Superior temporal gyrus (tissue), 1 donor: ENCODE measurements around the gene LRRC58.
"Not testable (repeated sequence)": the region's sequence is repeated elsewhere in the genome, so short reads cannot be mapped to it uniquely, and the experiment has no call there.

ENCODE experiments used
- DNase-seq: peaks from one replicate; pipeline ENCODE4 v3.0.0-alpha.2; 2016; ENCODE audit errors: extremely low spot score

Gene LRRC58

DNA sequence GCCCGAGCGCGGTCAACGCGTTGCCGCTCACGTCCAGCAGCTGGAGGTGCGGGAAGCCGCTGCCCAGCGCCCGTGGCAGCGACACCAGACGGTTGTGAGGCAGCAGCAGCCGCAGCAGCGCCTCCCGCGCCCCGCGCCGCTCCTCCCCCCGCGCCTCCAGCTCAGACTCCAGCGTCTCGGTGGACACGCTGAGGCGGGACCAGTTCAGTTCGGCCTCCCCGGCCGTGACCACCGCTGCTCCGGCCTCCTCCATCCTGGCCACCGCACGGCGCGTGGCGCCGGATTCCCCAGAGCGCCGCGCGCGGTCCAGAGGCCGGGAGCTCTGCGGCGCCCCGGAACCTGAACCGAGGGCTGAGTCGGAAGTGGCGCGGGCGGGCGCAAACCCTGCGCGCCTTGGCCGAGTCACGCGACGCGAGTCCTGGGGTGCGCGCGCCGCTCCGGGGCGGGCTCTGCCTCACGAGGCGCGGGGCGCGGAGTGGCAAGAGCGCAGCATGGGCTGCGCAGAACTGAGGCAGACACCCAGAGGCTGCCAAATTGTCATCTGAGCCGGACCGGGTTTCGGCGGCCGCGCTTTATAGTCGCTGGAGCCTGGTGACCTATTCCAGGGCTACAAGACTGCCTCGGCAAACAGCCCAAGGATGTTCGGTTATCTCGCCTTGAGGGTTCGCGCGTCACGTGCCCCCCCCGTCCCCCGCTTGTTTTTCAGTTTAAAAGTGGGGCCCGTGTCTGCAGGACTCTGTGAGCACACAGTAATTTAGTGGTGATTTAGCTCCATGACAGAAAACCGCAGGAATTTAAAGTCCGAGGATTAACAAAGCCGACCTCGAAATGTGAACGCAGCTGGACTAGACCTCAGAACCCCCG is at the start of gene LRRC58:
Gene LRRC58 (minus strand): TSS at position 364 of the 864 bp plus-strand sequence. CDS start 111 bp downstream, at position 253.
- DNase-seq: peak; percentile 91

DNA sequence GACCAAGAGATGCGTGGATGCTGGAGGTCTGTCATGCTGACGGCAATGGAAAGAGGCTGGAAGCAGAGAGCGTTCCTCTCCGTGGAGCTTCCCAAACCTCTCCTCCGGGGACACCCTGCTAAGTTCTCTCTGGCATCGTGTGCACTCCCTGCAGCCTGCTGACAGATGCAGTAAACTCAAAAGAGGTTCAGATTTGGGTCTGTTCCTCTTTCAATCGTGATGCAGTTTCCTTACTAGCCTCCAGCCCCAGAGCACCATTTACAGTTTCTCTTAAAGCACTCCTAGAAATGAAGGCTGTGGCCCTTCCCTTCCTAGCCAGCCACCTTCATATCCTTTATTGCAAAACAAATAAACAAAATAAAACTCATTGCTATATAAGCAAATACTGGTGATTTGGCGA is 47.3 kb upstream of the LRRC58 start:
- no peak for DNase-seq

- DNase-seq: no peak
Observed at GRCh38 chr3:120394347-120394746, 45.2 kb upstream of the LRRC58 start.

GRCh38 chr3:120393761-120394160 is 44.6 kb upstream of the LRRC58 start:
- DNase-seq: no peak

- DNase-seq: no peak
Observed at GRCh38 chr3:120393243-120393642, 44.1 kb upstream of the LRRC58 start.

DNA sequence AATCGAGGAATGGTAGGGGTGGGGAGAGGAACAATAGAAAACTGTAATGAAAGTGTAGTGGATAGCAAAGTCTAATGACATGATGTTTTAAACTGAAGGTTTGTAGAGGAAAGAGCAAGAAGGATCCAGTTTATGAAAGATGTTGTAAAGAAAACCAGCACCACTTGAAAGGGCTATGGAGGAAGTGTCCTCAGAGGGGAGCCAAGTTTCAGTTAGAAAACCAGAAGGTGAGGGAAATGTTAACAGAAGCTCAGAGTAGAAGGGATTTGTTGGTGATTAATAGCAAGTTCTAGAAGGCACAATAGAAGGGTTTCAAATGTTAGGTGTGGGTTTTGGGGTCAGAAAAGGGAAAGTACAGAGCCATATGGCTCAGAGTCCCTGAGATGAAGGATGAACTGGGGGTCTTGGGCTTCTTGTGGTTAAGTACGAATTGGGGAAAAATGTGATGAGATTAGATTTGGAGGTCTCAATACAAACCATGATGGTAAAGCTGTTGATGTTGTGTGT is 33.8 kb upstream of the LRRC58 start:
- no peak for DNase-seq

DNA sequence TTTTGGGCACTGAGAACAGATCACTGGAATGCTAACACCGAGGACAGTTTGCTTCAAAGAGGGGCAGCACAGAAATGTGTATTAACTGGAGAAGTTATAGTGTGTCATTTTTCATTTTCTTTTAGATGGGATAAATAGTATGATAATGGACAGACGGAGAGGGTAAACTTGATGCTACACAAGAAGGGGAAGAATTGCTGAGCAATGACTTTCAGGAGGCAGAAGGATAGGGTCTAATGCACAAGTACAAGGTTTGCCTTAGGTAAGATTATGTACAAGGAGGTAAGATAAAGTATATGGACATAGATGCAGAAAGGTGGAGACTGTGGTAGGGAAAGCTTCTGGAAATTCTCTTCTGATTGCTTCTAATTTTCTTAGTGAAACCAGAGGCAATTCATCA is 32.3 kb upstream of the LRRC58 start:
- DNase-seq: no peak

DNA sequence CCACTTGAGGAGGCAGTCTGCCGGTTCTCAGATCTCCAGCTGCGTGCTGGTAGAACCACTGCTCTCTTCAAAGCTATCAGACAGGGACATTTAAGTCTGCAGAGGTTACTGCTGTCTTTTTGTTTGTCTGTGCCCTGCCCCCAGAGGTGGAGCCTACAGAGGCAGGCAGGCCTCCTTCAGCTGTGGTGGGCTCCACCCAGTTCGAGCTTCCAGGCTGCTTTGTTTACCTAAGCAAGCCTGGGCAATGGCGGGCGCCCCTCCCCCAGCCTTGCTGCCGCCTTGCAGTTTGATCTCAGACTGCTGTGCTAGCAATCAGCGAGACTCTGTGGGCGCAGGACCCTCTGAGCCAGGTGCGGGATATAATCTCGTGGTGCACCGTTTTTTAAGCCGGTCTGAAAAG is 28.8 kb upstream of the LRRC58 start:
- not testable (repeated sequence) for DNase-seq

DNA sequence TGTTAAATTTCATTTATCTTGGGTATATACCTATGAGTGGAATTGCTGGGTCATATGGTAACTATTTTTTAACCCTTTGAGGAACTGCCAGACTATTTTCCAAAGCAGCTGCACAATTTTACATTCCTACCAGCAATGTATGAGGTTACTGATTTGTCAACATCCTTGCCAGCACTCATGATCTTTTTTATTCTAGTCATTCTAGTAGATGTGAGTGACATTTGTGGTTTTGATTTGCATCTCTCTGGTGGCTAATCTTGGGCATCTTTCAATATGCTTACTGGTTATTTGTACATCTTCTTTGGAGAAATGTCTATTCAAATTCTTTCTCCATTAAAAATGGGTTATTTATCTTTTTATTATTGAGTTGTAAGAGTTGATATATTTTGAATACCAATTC is 21.3 kb upstream of the LRRC58 start:
- DNase-seq: no peak

DNA sequence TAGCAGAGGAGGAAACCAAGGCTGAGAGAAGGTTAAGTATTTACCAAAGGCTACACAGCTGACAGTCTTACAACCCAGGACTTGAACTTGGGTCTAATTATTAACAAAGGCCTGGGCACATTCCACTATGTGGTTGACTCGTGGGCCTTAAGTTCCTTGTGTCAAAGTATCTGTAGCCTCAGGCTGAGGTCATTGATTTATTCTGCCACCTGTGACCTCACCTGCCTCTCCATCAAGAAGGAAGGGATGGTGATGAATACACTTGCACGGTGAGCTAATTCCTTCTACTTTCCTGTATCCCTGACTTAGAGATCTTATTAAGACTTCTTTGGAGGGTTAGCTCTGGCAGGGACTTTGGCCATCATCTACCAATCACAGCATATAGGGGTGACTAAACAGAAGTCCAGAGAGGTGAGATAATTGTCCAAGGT is 19.9 kb upstream of the LRRC58 start:
- no peak for DNase-seq

DNA sequence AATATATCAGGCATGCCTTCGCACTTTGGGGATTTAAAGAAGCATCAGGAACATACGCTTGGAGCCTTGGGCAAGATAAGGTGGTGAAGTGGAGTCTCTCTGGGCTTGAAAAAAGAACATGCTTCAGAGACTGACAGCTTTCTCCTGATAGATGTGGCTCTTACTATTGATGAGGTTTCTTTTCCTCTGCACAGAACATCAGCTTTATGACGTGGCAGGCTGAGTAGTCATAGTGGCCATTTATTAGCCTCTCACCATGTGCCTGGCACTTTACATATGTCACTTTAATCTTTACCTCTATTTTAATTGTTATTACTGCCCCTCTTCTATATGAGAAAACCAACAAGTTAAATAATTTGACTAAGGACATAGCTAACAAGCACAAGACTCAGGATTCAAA is 19.0 kb upstream of the LRRC58 start:
- no peak for DNase-seq

GRCh38 chr3:120364821-120365220 is 15.7 kb upstream of the LRRC58 start:
- no peak for DNase-seq

DNA sequence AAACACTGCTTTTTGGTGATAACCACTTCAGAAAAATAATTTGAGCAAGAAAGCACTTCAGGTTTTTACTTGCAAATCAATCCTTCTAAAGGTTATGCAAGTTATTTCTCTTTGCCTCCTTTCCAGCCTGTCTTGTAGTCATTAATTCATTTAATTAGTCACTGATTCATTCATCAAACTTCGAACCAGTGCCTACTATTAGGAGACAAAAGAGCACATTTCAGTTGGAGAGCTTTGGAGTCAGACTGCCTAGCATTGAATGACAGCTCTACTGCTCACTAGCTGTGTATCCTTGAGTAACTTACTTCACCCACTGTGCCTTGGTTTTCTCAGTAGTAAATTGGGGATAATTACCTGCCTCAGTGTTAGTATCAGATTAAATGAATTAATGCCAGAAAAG is 14.9 kb upstream of the LRRC58 start:
- DNase-seq: no peak

- no peak for DNase-seq
Observed at GRCh38 chr3:120357807-120358206, 8.7 kb upstream of the LRRC58 start.

GRCh38 chr3:120355486-120355885 is 6.3 kb upstream of the LRRC58 start:
- DNase-seq: no peak

GRCh38 chr3:120353463-120353862 is 4.3 kb upstream of the LRRC58 start:
- no peak for DNase-seq

- DNase-seq: no peak
Observed at GRCh38 chr3:120352017-120352416, 2.9 kb upstream of the LRRC58 start.

DNA sequence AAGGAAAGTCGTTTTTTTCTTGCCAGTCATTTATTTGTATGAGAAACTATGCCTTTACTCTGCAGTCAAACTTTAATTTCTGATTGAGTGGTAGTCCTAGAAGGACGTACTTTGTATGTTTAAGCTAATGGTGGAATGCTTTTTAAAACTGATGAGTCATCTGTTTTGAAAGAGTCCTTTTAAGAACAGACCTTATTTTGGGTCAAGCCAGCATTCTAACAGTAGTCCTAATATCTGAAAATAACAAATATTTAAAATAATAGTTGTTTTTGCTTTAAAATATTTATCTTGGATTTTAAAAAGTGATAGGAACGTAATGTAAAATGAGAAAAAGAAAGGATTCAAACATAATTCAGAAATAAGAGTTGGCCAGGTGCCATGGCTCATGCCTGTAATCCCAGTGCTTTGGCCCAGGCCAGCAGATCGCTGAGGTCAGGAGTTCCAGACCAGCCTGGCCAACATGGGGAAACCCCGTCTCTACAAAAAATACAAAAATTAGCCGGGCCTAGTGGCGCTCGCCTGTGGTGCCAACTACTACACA is 1.3 kb upstream of the LRRC58 start:
- DNase-seq: peak; percentile 62

DNA sequence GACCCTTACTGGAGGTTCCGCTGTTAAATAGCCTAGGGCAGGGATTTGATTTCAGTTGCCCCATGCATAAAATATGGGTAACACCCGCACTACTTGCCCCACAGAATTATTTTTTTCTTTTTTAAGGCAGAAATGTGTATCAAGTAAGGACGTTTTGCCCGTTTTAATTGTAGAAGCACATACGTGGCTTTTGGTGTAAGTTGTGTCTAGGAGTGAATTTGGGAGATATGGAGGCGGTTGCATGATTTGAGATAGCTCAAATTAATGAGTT is 636 bp upstream of the LRRC58 start:
- peak; percentile 76 for DNase-seq

- DNase-seq: no peak
Observed at GRCh38 chr3:120348065-120348990, 826 bp downstream of the LRRC58 start.

DNA sequence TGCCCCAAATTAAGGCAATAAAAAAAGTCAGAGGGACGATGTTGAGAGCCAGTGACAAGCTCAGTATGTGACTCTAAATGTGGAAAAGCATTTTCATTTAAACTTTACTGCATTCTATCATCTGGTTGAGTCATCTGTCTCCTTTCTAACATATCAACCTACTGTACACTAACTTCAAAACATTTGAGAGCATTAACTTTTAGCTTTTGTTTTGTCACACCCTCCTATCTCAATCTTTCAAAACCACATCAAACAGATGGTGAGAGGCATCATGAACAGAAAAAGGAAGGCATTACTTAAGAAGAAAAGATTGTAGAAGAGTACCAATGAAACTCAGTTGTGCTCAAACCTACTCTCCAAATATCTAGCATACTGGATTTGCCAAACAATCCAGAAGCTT is 4.8 kb downstream of the LRRC58 start:
- no peak for DNase-seq

GRCh38 chr3:120341658-120342346 is 7.4 kb downstream of the LRRC58 start:
- DNase-seq: no peak
